Coronary artery (tissue), 2 donors: ENCODE results near the gene JAKMIP1.

Source experiments
- DNase-seq: peaks from one replicate; pipeline ENCODE4 v3.0.0-alpha.2; 2017; ENCODE audit warnings: low spot score
- H3K27ac ChIP-seq, 2 donors: fragments of 200-600 bp; sonication (generic); one replicate each; pipeline ENCODE4 v1.5.1; 2016 to 2019
- H3K4me3 ChIP-seq: fragments of 200-600 bp; sonication (generic); 2 replicates; pipeline ENCODE4 v1.5.1; 2016; ENCODE audit warnings: mild to moderate bottlenecking, moderate library complexity
- CTCF ChIP-seq: fragments of 200-600 bp; sonication (generic); IDR thresholded peaks from one replicate; pipeline ENCODE4 v1.5.1; 2019; ENCODE audit warnings: antibody characterized with exemption

JAKMIP1 gene

GRCh38 chr4:6123541-6123940, 76.8 kb downstream of the JAKMIP1 start:
- H3K4me3 ChIP-seq = no peak overlapping the region
- no peak overlapping the region for H3K27ac ChIP-seq
- no peak for TF ChIP-seq CTCF
- peak; percentile 45 for DNase-seq

- Histone ChIP-seq H3K27ac (no peak overlapping the region), H3K4me3 (no peak overlapping the region)
- peak; percentile 33 for DNase-seq
- no peak for TF ChIP-seq CTCF
These were observed 77.2 kb downstream of the JAKMIP1 start for GRCh38 chr4:6123116-6123515.

GRCh38 chr4:6122496-6122895, 77.9 kb downstream of the JAKMIP1 start:
- no peak overlapping the region for H3K4me3 ChIP-seq
- DNase-seq = peak; percentile 16
- H3K27ac ChIP-seq = no peak overlapping the region
- no peak for TF ChIP-seq CTCF

- TF ChIP-seq CTCF = no peak
- H3K27ac ChIP-seq = no peak overlapping the region
- H3K4me3 ChIP-seq = no peak overlapping the region
- DNase-seq = peak; percentile 46
These were observed 78.4 kb downstream of the JAKMIP1 start for GRCh38 chr4:6121941-6122340.

GRCh38 chr4:6121276-6121850, 79.0 kb downstream of the JAKMIP1 start:
- no peak for TF ChIP-seq CTCF
- Histone ChIP-seq H3K4me3 (no peak overlapping the region), H3K27ac (no peak overlapping the region)
- DNase-seq = peak; percentile 54

GRCh38 chr4:6120361-6120760, 80.0 kb downstream of the JAKMIP1 start:
- no peak for TF ChIP-seq CTCF
- Histone ChIP-seq H3K27ac (no peak overlapping the region), H3K4me3 (no peak overlapping the region)
- peak; percentile 35 for DNase-seq

GRCh38 chr4:6119507-6120020, 80.8 kb downstream of the JAKMIP1 start:
- DNase-seq = no peak
- H3K4me3 ChIP-seq = no peak overlapping the region
- H3K27ac ChIP-seq = no peak overlapping the region
- no peak for TF ChIP-seq CTCF
